ENCODE measurements around the gene B3GNT2. TPM values are rescaled to one million over a fixed set of nuclear protein-coding genes. Genes with fewer than 3 reads are reported as not detected.

B3GNT2 gene
- total RNA-seq, 2 experiments from 2014 or later = 67.3 to 68.7 TPM

DNA sequence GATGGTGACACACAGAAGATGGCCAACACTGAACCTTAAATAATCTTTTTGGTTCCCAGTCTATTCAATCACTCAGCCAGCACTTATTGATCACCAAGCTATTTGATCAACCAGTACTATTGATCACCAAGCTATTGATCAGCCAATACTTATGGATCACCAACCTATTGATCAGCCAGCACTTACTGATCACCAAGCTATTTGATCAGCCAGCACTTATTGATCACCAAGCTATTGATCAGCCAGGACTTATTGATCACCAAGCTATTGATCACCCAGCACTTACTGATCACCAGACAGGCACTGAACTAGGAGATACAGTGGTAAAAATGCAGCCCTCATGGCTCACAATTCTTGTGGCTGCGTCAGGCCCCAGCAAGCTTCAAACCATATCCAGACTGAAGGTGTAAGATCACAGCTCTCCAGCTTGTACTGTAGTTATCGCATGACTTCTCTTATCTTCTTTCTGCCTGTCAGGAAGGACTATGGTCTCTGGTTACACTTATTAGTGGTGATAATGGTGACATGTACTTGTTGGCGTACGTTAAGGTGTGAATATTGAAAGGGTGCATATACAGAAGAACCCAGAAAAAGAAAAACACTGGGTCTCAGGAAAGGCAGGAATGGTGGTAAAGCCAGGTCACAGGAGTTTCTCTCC lies 18.4 kb upstream of the B3GNT2 start:
- no peaks in the 10 kb centered on the region for H3K36me3 Mint-ChIP-seq
- H3K27me3 Mint-ChIP-seq = no peaks in the 10 kb centered on the region
- no peak for DNase-seq
- no peak overlapping the region for H3K4me3 Mint-ChIP-seq
- no peaks in the 10 kb centered on the region for H3K9me3 Mint-ChIP-seq
- H3K27ac Mint-ChIP-seq = no peak overlapping the region
- H3K4me1 Mint-ChIP-seq = peaks cover 4% of the 10 kb centered on the region

DNA sequence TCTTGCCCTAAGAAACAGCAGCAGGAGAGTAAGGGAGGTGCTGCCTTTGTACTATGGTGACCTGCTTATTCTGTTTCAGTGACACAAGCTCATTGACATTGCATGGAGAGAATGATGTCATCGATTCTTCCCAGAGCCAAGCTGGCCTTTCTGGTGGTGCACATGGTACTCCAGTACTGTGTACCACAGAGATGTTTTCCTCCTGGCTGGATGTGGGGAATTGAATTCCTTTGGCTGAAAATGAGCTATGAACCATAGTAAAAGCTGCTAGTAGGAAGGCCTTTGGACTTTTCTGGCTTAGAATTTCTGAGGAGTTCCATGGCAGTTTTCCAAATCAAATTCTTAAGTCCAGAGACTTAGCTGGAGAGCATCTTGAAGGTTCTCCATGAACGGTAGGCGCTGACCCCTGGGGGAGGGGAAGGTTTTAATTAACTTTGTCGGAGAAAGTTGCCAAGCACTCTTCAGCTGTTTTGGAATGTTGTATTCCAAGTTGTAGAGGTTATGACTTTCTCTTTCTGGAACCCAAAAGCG lies 17.1 kb upstream of the B3GNT2 start:
- Mint-ChIP-seq H3K36me3 (no peaks in the 10 kb centered on the region), H3K27me3 (no peaks in the 10 kb centered on the region), H3K27ac (no peak overlapping the region), H3K4me1 (peaks cover 3% of the 10 kb centered on the region), H3K9me3 (no peaks in the 10 kb centered on the region), H3K4me3 (no peak overlapping the region)
- DNase-seq = no peak

DNA sequence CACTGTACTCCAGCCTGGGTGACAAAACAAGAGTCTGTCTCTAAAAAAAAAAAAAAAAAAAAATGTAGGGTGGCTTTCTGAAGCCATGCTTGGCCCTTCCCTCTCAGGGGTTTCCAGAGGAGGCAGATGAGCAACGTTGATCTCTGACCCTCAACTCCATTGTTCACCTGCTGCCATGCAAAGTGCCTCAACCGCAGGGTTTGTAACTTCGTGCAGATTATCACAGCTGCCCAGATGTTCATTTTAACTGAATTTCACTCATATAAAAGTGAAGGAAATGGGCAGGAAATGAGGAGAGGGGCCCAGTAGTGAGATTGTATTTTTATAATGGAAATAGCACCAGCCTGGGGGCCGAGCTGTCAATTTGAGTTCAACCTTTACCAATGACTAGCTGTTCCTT lies 14.9 kb upstream of the B3GNT2 start:
- no peak for DNase-seq
- Mint-ChIP-seq H3K27me3 (no peaks in the 10 kb centered on the region), H3K4me3 (no peak overlapping the region), H3K36me3 (no peaks in the 10 kb centered on the region), H3K4me1 (peaks cover 2% of the 10 kb centered on the region), H3K9me3 (no peaks in the 10 kb centered on the region), H3K27ac (no peak overlapping the region)

DNA sequence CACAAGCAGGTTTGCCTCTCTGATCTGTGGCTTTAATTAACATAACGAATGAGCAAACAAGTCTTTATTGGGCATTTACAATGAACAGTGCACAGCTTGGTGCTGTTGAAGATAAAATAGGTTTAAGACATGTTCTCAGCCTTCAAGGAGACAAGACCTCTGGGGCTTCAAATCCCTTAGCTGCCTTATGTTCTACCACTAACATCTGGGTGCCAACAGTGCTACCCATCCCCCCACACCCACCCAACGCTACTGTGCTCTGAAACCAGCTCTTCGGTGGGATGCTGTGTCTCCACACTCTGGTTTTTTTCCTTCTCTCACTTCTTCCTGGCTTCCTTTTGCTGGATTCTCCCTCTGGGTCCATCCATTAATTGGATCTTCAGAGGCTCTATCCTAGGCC lies 14.1 kb upstream of the B3GNT2 start:
- no peaks in the 10 kb centered on the region for H3K27me3 Mint-ChIP-seq
- DNase-seq = no peak
- H3K4me3 Mint-ChIP-seq = no peak overlapping the region
- H3K36me3 Mint-ChIP-seq = no peaks in the 10 kb centered on the region
- peaks cover 2% of the 10 kb centered on the region for H3K4me1 Mint-ChIP-seq
- H3K9me3 Mint-ChIP-seq = no peaks in the 10 kb centered on the region
- no peak overlapping the region for H3K27ac Mint-ChIP-seq

DNA sequence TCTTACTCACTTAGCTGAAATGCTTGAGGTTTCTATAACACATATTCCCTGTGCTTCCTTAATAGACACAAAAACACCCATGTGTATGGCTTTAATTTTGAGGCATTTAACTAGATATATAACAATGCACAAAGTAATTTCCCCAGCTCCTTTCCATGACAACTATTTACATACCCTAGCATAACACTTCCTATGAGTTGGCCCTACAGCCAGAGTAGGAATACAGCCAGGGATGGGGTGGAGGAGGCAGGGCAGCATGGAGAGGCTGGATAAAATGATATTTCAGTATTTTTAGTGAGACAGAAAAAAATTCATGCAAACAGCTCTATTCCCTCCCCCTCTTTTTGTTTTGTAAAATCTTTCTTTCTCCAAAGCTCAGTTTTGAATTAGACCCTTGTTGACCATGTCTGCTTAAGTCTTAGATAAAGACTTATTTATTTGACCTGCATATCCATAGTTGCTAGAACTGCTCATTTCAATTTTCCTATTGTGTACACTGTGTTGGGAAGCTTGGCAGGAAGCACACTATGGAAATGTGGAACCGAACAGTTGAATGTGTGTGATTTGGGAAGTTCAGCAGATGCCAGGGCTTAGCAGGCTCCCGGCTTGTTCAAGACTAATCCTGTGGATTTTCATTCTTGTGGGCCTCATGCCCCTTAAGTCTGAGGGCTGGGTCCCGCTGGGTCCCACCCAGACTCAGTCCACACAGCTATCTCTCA lies 11.2 kb upstream of the B3GNT2 start:
- Mint-ChIP-seq H3K9me3 (no peaks in the 10 kb centered on the region), H3K27me3 (no peaks in the 10 kb centered on the region), H3K27ac (no peak overlapping the region), H3K36me3 (no peaks in the 10 kb centered on the region), H3K4me1 (peaks cover 2% of the 10 kb centered on the region), H3K4me3 (no peak overlapping the region)
- DNase-seq = no peak

DNA sequence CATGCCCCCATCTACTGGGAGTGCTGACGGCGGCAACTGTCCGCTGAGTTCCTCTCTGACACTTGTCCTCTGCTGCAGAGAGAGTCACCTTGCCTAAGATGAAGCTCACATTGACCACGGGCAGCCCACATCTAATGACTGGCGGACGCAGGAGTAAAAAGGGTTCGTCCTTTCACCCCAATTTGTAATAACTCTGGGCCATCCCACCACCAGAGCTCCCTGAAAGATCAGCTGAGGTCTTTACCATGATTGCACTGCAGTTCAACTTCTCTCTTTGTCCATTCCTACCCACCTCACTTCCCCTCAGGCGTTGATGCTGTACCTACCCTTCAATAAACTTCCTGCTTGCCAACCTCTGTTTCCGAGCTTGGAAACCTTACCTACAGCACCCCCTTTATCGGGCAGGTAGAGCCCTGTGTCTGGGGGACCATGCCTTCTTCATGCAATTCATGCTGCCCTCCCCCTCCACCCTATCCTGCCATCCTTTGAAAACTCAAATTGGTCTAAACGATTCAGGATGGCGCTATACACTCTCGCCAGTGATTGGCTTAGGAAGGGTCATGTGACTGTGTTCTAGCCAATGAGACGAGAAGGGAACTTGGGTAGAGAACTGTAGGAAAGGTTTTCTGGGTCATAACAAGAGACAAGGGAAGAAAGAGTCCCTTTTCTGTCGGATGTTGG lies 10.3 kb upstream of the B3GNT2 start:
- no peak for DNase-seq
- Mint-ChIP-seq H3K27ac (no peak overlapping the region), H3K9me3 (no peaks in the 10 kb centered on the region), H3K36me3 (no peaks in the 10 kb centered on the region), H3K4me1 (peaks cover 2% of the 10 kb centered on the region), H3K4me3 (no peak overlapping the region), H3K27me3 (no peaks in the 10 kb centered on the region)

DNA sequence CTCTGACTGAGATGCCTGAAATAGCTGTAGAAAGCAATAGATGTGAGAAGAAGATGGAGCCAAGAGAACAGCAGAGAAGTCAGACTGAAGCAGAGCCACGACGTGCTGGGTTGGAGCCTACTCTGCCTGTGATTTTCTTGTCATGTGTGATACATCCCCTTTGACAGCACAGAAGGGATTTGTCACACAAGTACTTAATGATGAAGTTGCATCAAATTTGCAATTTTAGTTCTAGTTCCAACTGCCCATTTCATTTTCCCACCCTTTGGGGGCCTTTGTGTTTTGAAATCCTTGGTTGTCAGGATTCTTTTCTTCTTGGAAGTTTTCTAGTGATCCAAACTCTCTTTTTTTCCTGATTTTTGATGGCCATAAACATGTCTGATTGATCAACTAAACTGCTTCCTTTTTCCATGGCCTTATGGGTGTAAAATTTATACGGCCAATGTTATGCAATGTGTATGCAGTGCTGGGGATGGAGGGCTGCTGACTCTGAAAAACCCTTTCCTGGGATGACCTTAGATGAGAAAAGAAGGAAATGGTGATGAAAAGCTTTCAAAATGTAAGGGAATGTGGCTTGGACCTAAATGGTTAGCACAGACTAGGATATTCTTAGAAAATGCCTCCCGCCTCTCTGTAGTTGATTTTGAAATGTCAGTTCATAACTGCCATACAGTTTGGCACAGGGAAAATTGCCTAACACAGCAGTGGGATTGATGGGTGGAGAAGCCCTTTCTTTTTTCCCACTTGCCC lies 9.6 kb upstream of the B3GNT2 start:
- Mint-ChIP-seq H3K9me3 (no peaks in the 10 kb centered on the region), H3K4me3 (no peak overlapping the region), H3K27ac (no peak overlapping the region), H3K36me3 (no peaks in the 10 kb centered on the region), H3K4me1 (no peaks in the 10 kb centered on the region), H3K27me3 (no peaks in the 10 kb centered on the region)
- DNase-seq = no peak

DNA sequence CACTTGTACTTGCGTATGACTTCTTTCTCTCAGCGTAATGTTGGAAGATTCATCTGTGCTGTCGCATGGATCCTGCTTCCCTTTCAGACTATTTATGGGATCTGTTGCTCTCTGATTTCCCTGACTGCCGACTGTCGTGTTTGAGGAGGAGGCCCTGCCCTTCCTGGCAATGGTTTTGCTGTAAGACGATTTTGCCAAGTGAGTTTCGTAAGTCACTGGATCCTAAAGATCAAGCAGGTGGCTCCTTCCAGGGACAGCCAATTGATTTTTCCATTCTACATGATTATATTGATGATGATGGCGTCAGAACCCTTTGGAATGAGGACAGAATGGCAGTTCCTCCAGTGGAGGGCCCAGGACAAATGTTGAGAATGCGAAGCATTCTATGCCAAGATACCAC lies 8.7 kb upstream of the B3GNT2 start:
- no peaks in the 10 kb centered on the region for H3K9me3 Mint-ChIP-seq

DNA sequence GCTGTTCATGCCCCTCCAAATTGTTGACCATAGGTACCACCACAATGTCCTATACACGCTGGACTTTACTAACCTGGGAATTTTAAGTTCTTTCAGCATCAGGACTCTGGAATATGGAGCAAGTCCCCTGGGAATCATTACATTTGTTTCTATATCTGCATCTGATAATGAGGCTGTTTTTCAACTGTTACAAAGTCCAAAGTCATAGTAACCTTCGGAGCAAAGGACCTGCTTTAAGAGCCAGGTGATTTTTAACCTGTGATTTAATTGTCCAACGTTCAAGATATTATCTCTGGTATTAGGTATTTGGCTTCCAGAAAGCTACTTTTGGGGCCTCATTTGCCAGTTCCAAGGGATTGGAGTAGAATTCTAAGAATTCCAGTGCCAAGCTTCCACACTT lies 7.5 kb upstream of the B3GNT2 start:
- Mint-ChIP-seq H3K36me3 (no peaks in the 10 kb centered on the region), H3K4me1 (peaks cover 2% of the 10 kb centered on the region)
- DNase-seq = no peak

More for the DNA sequence above, 8.7 kb upstream of the B3GNT2 start:
- Mint-ChIP-seq H3K27ac (no peak overlapping the region), H3K4me3 (no peak overlapping the region), H3K36me3 (no peaks in the 10 kb centered on the region), H3K27me3 (no peaks in the 10 kb centered on the region), H3K4me1 (no peaks in the 10 kb centered on the region)
- DNase-seq = no peak

DNA sequence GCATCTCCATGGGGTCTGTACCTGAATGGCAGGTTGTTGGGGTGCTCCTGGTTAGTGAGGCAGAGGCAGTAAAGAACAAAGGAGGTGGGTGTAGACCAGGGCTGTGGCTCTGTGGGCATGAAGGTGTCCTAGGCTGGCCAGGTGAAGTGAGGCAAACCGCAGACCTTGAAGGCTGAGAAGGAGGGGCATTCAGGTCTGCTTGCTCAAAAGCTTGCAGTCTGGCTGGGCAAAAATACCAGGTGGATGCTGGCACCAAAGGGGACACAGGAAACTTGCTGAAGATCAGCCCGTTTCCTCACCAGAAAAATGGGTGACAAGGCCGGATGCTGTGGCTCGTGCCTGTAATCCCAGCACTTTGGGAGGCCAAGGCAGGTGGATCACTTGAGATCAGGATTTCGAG lies 6.7 kb upstream of the B3GNT2 start:
- Mint-ChIP-seq H3K9me3 (no peaks in the 10 kb centered on the region), H3K27me3 (no peaks in the 10 kb centered on the region), H3K4me3 (no peak overlapping the region)

More for the DNA sequence above, 7.5 kb upstream of the B3GNT2 start:
- Mint-ChIP-seq H3K27ac (no peak overlapping the region), H3K27me3 (no peaks in the 10 kb centered on the region), H3K9me3 (no peaks in the 10 kb centered on the region), H3K4me3 (no peak overlapping the region)

DNA sequence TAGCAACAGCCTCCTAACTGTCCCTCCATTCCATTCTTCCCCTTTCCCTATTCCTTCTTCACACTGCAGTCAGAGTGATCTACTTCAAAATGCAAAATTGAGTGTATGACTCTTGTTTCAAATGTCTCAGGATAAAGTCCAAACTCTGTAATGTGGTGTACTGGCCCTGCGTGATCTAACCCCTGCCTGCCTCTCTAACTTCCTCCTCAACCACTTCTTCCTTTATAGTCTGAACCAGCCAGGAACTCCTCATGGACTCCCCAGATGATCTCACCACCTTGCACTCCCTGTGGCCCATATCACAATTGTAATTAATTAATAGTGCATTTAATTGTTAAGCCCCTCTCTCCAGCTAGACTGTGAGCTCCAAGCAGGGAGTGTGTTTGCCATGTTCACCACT lies 3.1 kb upstream of the B3GNT2 start:
- Mint-ChIP-seq H3K9me3 (no peaks in the 10 kb centered on the region), H3K4me3 (no peak overlapping the region), H3K36me3 (peaks cover 6% of the 10 kb centered on the region), H3K4me1 (peaks cover 2% of the 10 kb centered on the region), H3K27ac (no peak overlapping the region), H3K27me3 (no peaks in the 10 kb centered on the region)
- no peak for DNase-seq

More for the DNA sequence above, 6.7 kb upstream of the B3GNT2 start:
- H3K36me3 Mint-ChIP-seq = no peaks in the 10 kb centered on the region
- no peak for DNase-seq
- peaks cover 2% of the 10 kb centered on the region for H3K4me1 Mint-ChIP-seq
- no peak overlapping the region for H3K27ac Mint-ChIP-seq

DNA sequence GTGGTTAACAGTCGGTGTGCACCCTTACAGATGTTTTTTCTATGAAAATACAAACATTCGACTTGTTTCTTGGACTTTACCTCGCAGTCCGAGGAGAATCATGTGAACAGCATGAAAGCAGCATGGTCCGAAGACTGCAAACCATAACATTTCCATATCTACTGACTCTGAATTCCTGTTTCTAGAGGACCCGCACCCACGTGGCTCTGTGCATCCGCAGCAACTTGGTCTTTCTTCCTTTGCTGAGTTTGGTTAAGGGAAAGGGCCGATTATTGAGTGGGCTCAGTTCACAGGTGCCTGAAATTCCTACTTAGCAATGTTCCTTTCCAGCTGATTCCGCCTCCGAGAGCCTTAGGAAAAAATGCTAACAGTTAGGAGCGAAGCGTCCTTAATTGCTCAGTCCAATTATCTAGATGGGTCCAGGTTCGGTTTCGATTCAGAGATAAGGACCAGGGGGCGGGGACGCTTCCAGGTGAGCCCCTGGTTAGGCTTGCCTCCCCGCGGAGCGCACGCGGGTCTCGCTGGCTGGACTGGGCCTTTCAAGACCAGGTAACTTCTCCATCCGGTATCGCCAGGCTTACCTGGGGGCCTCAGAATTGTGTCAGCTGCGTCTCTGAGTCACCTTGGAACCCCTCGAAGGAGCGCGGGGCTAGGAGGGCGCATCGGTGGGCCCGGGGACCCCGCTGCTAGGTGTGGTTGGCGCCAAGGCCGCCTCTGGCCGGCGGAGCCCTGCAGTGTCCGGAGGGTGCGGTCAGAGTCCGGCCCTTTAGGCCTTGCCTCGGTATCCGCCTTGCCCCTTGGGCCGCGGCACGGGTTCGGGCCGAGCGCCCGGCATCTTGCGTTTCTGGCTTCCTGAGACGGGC lies 1.1 kb upstream of the B3GNT2 start:
- DNase-seq = no peak
- Mint-ChIP-seq H3K4me1 (peaks cover 14% of the 10 kb centered on the region), H3K27ac (peak overlapping the region; percentile 42), H3K36me3 (peaks cover 24% of the 10 kb centered on the region), H3K9me3 (no peaks in the 10 kb centered on the region), H3K4me3 (peak overlapping the region; percentile 75), H3K27me3 (no peaks in the 10 kb centered on the region)

DNA sequence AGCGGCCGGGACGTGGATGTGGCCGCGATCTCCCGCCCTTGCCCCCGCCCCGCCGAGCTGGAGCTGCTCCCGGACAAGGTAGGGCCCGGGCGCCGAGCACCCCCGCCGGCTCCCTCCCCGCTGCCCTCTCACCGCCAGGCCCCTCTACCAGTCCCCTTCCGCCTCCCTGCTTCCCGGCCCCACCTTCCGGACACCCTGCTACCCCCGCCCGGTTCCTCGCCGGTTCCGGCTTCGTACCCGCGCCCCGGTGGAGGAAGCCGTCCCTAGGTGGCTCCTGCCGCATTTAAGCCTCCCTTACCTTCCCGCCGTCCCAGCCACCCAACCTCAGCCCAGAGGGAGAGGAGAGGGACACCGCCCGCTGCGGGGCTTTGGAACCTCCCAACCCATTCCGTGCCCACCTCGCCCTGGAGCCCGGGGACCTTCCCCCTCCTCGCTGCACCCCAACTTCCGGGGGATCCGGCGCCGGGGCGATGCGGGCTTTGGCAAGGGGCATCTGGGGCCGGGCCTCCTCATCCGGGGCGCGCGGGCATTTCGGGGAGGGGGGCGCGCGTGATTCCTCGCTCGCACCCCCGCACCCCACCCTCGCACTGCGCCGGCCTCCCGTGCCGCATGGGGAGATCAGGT lies 475 bp downstream of the B3GNT2 start:
- Mint-ChIP-seq H3K4me1 (peaks cover 29% of the 10 kb centered on the region), H3K4me3 (peak overlapping the region; percentile 89), H3K9me3 (no peaks in the 10 kb centered on the region), H3K27ac (peak overlapping the region; percentile 96), H3K36me3 (peaks cover 27% of the 10 kb centered on the region), H3K27me3 (no peaks in the 10 kb centered on the region)
- peak; percentile 70 for DNase-seq
